Fibroblast of skin of left quadriceps (primary cell): ENCODE data around the gene KDM7A.

ENCODE experiments used
- DNase-seq, 2 experiments: peaks; one replicate each; pipeline ENCODE4 v3.0.0-alpha.2; 2013; ENCODE audit warnings: low read depth in 2 of 2

KDM7A gene, protein sequence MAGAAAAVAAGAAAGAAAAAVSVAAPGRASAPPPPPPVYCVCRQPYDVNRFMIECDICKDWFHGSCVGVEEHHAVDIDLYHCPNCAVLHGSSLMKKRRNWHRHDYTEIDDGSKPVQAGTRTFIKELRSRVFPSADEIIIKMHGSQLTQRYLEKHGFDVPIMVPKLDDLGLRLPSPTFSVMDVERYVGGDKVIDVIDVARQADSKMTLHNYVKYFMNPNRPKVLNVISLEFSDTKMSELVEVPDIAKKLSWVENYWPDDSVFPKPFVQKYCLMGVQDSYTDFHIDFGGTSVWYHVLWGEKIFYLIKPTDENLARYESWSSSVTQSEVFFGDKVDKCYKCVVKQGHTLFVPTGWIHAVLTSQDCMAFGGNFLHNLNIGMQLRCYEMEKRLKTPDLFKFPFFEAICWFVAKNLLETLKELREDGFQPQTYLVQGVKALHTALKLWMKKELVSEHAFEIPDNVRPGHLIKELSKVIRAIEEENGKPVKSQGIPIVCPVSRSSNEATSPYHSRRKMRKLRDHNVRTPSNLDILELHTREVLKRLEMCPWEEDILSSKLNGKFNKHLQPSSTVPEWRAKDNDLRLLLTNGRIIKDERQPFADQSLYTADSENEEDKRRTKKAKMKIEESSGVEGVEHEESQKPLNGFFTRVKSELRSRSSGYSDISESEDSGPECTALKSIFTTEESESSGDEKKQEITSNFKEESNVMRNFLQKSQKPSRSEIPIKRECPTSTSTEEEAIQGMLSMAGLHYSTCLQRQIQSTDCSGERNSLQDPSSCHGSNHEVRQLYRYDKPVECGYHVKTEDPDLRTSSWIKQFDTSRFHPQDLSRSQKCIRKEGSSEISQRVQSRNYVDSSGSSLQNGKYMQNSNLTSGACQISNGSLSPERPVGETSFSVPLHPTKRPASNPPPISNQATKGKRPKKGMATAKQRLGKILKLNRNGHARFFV

DNA sequence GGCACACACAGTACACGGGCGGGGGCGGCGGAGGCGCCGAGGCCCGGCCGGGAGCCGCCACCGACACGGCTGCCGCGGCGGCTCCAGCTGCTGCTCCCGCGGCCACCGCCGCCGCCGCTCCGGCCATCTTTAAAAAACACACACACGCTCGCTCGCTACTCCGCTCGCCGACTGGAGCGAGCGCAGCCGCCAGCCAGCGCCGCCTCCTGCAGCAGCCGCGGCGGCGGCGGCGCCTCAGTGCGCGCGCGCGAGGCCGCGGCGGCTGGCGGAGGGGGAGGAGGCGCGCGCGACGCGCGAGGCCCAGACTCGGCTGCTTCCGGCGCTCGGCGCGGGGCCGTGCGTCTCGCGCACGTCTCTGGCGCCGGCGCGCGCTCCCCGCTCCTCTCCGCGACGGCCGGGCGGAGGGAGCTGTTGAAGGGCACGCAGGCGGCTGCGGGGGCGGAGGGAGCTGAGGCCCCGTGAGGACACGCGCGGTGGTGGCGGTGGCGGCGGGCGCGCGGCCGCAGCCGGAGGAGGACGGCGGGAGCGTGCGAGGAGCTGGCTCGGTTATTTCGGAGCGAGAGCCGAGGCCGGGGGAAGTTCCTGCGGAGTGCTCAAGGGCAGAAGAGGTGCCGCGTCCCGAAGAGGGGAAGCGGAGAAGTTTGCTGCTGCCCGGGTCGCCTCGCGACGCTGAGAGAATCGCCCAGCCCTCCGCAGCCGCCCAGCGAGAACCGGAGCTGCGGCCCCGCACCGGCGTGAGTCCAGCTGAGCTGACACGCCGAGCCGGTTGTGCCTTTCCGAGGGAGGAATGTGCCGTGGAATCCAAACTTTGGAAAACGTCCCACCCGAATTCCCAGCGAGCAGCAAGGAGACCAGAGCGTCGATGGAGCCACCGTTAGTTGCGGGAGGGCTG is at the start of gene KDM7A:
TSS of gene KDM7A (minus strand) at position 173 of the 892 bp plus-strand sequence. CDS start at position 127, 46 bp downstream.
- DNase-seq, result peak; percentile 88 to 90

DNA sequence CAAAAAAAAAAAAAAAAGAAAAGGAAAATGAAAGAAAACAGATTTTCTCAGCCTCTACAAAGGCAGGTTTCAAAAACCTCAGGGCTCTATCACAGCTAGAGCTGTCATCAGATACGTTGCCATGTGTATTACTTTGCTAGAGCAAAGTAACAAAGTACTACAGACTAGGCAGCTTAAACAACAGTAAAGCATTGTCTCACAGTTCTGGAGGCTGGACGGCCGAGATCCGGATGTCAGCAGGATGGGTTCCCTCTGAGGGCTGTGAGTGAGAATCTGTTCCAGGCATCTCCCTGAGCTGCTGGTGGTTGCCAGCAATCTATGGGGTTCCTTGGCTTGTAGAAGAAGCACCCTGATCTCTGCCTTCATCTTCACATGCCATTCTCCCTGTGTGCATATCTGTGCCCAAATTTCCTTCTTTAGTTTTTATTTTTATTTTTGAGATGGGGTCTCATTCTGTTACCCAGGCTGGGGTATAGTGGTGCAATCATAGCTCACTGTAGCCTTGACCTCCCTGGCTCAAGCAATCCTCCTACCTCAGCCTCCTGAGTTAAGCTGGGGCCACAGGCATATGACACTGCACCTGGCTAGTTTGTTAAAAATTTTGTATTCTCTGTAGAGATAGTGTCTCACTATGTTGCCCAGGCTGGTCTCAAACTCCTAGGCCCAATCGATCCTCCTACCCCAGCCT is 48.9 kb upstream of the KDM7A start:
- no peak for DNase-seq

DNA sequence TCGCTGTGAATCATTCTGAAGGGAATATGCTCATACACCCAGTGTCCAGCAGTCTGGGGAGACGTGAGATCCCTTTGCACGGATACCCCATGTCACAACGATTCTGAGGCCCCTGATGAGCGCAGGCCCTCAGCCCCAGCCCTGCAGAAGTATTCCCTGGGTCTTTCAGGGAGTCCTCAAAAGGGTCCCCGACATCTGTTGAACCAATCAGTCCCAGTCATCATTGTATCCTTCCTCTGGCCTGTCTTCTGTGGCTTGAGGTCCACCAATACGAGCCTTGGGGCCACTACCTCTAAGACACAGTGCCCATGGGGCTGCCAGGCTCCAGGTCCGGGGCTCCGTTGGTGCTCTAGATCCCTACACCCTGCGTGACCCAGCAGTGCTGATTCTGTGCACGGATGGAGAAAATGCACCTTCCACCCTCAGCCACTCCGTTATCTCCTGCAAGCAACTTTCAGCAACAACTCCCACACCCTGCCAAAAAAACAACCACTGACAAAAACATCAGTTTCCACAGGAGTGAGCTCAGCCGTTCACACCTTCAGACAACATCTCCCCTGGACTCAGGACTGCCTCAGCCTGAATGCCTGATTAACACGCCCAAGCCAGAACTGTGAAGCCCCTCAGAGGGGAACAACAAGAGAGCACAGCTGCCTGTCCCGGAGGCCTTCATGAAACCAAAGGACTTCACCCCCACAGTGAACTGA is 46.9 kb upstream of the KDM7A start:
- no peak for DNase-seq

DNA sequence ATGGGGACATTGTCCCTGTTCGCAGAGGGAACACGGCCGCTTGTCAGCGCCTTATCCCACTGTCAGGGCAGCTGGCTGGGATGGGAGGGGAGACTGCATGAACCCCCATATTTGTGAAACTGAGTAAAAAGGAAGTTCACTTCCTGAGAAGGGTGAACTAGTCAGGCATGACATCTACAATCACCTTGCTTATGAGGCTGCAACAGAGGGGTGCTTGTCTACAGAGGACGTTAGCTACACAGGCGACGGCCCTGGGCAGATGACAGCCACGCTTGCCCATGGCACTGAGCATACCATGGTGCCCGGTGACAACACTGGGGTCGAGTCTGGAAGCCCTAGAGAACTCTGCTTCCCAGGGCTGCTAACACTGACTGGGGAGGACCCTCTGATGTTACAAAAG is 46.0 kb upstream of the KDM7A start:
- no peak for DNase-seq

DNA sequence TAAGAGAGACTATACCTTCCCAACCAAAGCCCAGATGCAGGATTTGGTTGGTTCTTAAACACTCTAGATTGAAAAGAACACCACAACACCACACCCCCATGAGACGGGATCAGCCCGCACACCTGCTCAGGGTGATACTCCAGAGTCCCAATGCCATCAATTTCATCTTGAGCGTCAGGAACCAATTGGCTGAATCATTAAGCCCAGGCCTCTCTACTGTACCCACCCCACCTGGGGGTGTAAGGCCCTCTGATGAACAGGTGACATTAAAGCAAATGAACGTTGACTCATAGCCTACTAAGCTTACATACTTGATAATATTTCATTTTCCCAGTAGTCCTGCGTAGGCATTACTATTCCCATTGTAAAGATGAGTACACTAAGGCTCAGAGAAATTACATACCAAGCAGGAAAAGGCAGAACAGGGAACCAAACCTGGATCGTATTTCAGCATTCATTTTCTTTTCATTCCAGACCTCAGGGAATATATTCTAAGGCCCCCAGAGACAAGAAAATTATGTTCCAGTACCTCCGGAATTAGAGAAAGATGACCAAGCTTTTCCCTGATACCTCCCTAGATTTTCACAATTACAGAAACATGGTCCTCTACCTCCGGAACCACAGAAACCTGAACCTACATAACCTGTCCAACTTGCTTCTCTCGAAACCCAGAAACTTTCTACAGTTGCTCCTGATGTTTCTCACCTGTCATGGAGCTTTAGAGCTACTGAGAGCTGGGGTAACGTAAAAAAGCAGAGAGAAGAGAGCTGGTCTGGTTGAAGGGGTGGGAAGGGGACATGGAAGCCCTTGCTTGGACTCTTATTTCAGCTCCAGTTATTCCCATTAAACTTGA is 43.1 kb upstream of the KDM7A start:
- no peak for DNase-seq

DNA sequence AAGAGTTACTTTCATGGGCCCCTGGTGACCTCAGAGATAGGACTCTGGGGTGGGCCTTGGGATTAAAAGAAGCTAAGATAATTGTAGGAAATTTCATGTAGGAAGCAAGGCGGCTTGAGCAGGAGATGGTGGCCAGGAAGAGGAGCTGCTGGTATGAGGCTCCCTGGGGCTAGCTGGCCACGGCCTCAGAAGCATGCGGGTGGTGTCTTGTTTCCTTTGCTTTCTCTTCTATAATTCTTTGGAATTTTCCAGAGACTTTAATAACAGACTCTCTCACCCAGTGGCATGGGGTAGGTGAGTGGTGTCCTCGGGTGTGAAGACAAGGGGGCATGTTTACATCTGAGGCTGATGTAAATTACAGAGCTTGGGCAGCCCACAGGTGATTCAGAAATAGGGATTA is 41.9 kb upstream of the KDM7A start:
- no peak for DNase-seq

DNA sequence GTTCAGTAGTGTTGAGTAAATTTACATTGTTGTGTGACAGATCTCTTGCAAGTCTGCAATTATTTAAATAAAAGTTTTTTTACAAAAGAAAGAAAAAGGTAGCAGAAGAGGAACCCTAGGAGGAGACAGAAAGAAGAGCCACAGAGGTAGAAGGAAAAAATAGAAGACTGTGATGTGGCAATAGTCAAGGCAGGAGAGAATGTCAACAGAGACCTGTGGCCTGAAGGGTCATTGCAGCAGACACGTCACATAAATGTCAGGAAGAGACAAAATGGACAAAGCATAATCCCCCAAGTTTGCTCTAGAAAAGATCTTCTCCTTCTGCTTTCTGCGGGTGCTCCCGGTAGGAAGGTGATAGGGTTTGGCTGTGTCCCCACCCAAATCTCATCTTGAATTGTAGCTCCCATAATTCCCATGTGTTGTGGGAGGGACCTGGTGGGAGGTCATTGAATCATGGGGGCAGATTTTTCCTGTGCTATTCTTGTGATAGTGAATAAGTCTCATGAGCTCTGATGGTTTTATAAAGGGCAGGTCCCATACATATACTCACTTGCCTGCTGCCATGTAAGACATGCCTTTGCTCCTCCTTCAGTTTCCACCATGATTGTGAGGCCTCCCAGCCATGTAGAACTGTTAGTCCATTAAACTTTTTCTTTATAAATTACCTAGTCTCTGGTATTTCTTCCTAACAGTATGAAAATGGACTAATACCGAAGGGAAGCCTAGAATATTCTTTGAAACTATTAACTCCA is 41.1 kb upstream of the KDM7A start:
- no peak for DNase-seq

DNA sequence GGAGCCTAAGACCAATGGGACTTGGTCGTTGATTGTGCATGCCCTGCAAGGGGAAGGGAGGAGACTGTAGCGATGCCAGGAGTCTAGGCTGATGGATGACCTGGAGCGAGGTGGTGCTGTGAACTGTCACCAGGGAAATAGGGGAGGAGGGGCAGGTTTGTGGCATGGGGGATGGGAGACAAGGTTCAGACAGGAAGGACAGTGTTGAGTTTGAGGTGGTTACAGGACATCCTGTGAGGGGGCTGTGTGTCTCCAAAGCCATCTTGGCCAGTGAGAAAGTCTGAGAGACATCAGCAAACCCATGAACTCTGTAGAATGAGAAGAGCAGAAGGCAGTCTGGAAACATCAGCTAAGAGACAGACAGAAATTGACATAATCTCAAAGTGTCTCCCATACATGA is 38.5 kb upstream of the KDM7A start:
- DNase-seq, result no peak

DNA sequence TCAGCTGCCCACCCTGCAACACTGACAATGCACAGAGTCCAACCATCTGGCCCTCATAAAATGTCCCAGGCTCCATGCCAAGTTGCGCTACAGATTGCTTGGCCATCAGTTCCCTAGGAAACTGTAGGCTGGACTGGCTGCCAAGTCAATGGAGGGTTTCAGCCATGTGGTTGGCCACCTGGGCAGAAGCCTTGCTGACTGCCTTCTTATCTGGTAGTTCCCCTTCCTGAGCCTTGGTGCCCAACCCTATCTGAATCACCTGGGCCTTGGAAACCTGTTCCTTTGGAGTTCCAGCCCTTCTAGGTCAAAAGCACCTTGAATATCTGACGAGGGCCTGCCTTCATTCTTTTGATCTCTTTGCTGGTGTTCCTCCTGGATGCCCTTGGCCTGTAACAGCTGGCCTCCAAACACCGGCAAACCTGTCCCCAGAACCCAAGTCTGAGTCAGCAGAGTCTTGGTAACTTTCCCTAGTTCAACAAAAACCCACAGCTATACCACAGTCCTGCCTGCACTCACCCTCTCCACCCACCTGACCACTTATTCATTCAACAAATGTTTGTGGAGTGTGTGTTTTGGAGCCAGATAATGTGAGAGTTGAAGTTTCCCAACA is 37.4 kb upstream of the KDM7A start:
- no peak for DNase-seq

DNA sequence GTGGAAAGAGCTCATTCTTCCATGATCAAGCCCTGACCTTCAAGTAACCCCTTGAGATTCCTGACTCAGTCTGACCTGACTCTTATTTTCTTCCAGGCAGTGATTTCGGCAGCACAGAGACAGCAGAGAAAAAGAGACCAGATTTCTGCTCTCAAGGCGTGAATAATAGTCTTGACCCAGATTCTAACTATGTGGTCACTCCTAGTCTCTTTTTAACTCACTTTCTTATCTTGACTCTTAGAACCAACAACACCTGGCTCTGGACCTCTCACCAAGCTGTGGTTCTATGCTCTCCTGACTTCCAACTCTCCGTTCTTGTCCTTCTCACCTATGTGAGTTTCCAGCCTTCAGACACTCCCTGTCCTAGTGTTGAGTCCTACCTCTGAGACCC is 36.9 kb upstream of the KDM7A start:
- no peak for DNase-seq

DNA sequence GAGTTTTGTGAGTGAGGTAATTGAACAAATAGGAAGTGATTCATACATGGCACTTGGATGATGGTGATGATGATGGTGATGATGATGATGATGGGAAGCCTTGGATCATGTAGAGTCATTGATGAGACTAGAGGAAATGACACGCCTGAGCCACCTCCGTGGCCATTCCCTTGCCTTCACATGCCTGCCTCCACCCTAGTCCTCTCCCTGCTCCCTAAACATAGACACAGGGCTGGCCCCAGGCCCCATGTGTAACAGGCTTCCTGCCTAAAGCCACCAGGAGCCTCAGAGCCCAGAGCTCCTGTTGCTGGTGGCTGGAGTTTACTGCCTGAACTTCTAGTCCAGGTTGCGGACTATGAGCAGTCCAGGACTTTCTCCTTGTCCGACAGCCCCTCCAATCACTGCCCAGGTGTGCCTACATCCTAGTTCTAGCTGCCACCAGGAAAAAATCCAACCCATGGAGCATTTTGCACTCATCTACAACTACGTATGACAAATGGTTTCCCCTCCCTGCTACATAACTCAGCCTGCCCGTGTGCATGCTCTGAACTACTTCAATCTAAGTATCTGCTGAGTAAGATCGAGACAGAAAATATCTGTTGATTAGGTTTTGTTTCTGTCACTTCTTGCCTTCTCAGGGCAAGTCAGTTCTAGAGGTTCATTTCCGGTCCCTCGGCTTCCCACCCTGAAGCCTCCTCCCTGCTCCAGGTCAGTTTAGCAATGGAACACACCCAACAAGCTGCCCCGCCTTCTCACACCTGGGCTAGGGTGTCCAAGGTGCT is 35.5 kb upstream of the KDM7A start:
- no peak for DNase-seq

DNA sequence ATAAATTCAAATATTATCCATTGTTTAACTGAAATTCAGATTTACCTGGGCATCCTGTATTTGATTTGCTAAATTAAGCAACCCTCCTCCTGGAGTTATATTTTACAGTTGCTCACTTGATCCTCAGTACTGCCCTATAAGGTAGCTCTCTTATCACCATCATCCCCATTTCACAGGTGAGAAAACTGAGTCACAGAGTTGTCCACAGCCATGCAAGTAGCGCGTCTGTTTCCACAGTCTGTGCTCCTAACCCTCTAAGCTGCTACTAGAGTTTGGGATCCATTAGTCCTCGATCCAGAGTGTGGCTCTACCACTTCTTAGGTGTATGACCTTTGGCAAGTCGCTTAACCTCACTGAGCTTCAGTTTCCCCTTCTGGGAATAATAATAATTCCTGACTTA is 34.9 kb upstream of the KDM7A start:
- no peak for DNase-seq

DNA sequence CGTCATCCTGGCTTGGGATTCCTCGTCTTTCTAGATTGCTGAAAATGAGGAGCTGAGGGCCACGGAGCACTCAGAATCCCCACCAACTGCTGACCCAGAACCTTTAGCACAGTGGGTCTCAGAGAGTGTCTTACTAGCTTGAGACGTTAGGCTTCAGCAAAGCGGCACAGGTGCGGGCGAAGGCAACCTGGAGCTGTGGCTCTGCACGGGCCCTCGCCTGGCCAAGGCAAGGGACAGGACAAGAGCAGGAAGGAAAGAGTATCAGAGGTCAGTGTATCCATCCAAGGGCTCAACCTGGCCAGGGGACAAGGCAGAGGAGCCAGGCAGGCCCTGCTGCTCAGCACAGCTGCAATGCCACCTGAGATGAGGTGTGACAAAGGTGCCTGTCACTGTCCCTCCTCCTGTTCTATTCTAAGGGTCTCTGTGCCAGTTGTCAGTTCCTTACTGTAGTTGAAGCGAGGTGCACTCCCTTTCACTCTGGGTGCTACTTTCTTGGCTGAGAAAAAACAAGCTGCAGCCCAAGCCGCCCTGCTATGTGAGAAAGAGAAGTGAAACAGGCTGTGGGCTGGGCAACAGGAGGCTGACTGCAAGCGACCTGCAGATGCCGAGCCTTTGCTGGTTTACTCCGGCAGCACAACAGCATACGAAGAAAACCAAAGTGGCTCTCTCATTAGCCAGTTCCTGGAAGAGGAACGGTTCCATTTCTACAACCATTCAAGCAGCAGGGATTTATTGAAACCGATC is 33.3 kb upstream of the KDM7A start:
- no peak for DNase-seq

DNA sequence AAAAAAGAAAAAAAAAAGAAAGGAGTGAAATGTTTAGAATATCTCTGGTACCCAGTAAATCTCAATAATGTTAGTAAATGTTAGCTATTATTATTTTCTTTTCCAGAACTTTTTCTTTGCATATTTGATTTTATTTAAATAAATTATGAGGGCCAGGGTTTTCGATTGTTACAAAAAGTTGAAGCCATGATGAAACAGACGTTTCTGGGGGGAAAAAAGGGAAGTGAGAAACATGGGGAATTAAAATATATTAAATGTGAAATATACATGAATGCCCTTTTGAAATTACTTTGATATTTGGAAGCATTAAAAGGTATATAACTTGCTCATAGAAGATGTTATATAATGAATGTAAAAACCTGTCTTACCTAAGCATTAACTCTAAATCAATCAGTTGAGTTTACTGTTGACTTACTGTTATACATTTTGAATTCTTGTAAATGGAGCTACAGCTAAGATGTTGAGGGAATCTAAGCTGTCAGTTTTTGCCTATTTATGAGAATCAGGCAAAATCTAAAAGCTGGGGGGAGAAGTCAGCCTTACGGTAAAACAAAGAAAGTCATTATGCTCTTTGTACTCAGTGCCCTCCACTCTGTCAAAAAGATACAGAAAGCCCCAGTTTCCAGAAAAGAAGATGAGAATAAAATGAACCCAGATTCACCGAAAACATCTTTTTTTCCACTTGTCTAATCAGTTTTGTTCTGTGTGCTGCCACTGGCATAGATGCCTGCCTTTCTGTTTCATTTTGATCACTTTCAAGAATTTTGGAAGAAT is 30.0 kb upstream of the KDM7A start:
- DNase-seq, result no peak

DNA sequence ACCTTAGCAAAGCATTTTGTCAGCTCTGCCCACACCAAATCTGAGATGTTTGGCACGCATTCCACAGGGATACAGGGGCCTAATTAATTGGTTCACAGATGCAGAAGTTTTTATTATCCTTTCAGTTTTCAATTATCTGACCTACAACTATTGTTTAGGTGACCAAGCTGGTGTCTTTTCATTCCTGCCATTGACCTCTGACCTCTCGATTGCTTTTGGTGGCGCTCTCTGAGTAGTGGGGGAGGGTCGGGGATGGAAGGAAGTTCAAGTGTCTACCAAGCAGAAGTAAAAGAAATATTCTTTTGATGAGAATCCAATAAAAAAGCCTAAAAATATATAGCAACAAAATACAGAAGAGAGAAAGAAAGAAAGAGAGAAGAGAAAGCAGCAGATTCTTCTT is 28.8 kb upstream of the KDM7A start:
- DNase-seq, result no peak

DNA sequence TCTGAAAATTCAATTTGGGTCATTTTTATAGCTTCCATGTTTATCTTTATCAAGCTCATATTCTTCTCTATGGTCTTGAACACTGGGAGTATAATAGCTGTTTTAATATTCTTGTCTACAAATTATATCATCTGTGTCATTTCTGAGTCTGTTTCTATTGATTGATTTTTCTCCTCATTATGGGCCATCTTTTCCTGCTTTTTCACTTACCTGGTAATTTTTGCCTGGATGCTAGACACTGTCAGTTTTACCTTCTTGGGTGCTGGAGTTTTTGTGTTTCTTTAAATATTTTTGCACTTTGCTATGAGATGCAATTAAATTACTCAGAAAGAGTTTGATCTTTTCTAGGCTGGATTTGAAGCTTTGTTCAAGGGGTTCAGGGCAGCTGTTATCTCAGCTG is 26.8 kb upstream of the KDM7A start:
- no peak for DNase-seq
